ENCODE results near the gene SDC4.
A peak's percentile ranks its signal among the peaks of the same experiment; 100 is the strongest.
"Not testable (repeated sequence)": the region's sequence is repeated elsewhere in the genome, so short reads cannot be mapped to it uniquely, and the experiment has no call there.

SDC4 gene

DNA sequence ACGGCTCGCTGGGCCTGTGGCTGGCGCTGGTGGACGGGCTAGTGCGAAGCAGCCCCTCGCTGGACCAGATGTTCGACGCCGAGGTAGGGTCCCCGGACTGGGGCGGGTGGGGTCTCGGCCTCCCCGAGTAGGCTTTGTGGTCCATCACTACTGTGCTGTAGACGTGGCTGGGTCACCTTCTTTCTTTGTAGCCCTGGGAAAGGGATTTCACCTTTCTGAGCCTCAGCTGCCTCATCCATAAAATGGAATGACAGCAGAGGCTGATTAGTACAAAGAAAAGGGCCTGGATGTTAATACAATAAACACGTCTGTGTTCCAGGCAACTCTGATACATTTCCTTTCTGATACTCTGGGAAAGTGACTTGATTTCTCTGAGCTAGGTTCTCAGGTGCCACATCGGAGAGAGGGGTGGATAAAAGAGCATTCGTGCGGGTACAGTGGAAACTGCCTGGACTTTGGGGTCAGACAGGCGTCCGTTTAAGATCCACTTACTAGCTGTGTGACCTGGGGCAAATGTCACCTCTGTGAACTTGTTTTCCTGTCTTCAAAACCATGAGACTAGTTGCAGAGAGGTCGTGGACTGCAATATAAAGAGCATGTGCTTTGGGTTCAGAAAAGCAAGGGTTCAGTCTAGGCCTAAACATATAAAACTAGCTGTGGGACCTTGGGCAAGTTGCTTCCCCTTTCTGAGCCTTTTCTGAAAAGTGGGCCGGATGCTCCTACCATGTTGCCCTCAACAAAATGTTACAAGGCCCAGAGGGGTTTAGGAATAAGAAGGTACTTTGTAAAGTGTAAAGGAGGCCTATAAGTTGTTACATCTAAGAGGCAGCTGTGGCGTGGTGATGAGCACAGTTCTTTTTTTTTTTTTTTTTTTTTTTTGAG, 15.6 kb upstream of the SDC4 start:
- ATAC-seq: no peak

DNA sequence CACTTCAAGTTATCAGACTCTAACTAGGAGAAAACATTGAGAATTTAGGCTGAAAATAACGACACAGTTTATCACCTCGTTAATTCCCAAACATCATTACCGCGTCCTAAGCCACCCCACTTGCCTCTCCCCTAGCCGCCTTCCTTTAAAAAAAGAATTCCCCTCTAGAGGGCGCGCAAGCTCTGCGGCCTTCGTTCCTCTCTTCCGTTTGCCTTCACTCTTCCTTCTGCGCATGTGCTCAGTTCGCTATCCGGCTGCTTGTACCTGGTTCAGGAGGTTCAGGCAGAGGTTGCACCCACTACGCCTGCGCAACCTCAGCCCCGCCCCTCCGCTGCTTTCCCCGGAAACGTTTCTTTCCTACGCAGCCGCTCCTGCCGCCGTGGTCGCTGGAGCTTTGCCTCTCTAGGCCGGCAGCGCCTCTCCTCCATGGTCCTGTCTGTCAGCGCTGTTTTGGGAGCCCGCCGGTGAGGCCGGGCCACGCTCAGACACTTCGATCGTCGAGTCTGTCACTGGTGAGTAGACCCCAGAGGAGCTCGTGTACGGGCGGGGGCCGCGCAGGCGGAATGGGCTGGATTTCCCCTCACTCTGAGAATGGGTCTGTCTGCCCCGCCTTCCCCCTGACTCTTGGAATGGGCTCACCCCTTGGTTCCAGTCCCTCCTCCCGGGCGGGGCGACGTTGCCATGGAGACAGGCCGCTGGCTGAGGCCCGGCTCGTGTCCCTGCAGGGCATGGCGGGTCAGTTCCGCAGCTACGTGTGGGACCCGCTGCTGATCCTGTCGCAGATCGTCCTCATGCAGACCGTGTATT, 14.8 kb upstream of the SDC4 start, which contains the start of gene SYS1:
SYS1 (plus strand) TSS at position 353 of the 807 bp plus-strand sequence; CDS start at position 729, 376 bp downstream.
- ATAC-seq: peak; percentile 83 to 85

DNA sequence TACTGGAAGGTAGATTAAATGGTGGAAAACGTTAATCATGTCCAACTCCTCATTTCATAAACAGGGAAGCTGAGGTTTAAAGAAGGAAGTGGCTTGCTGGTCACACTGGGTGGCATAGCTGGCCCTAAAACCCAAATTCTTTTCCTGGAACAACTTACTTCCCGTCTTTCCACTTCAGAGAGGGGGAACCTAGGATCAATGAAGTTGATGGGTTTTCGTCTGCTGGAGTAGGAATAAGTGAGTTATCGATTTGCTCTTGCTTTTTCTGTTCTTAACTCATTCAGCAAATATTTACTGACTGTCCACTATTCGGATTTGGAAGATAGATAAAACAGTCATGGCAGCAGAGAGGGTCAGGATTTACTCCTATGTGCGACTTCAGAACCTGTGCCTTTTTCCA, 13.6 kb upstream of the SDC4 start:
- ATAC-seq: no peak

DNA sequence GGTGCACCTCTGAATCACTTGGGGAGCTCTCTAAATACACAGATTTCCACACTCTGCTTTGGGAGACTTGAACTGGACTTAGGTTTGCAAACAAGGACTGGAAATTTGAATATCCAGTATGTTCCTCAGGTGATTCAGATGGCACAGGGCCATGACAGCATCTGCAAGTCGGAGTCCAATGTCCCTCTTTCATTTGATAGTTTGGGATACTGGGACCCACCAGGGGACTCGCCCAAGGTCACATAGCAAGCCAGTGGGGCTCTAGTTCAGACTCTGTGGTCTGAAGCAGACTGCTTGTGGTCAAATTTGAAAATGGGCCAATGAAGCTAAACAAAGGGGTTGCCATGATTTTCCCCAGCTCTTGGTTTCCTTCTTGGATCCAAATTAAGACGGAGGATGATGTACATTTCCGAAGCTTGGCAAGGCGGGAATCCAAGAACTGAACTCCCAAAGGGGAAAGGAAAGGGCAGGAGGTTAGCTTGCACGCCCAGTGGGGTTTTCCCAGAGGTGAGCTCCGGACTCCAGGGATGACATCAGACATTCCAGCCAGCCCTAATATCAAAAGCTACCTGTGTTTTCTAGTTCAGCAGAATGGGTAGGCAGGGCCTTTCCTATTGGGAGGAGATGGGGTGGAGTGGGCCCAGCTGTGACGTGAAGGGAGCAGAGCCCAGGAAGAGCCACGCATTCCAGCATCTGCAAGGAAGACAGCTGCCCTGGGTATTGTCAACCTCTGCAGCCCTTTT, 11.4 kb upstream of the SDC4 start:
- no peak for ATAC-seq

DNA sequence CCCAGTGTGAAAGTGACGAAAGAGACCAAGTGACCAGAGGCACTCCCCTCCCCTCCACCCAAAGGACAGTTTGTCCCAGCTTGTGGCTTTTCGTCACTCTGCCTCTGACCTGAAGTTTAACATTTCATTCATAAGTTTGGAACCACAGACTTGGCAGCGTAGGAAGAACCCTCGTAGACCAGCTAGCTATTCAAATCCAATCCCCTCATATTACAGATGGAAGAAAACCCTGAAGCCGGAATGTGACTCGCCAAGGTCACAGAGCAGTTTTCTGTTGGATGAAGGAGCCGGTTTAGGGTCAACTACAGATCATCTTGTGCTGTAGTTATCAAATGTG, 10.8 kb upstream of the SDC4 start:
- no peak for ATAC-seq

DNA sequence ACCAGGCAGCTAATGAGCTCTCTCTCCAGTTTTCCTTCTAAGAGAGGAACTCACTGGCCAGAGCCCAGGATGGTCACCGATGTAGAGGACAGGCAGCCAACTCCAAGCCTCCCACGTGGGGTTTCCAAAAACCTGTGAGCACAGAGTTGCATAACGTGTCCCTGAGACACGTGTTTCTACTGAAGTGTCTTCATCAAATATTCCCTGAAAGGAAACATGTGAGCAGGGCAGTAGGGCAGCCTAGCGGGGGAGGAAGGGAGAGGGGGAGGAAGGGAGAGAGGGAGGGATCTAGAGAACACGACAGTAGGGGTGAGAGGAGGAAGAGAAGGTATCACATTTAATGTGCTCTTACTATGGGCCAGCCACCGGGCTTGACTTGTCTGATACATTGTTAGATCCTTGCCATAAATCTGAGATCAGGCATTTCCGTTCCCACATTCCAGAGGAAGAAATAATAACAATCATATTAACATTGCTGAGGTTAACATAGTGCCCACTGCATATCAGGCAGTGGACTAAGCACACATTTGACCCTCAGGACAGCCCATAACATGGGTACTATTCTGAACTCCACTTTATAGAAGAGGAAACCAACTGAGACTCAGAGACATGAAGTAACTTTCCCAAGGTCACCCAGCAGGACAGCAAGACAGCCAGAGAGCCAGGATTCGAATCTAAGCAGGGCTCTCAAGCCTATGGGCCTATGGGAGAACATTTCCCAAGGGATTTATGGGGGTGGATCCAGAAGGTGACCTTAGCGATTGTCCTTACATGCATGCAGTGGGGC, 10.3 kb upstream of the SDC4 start:
- ATAC-seq: no peak

DNA sequence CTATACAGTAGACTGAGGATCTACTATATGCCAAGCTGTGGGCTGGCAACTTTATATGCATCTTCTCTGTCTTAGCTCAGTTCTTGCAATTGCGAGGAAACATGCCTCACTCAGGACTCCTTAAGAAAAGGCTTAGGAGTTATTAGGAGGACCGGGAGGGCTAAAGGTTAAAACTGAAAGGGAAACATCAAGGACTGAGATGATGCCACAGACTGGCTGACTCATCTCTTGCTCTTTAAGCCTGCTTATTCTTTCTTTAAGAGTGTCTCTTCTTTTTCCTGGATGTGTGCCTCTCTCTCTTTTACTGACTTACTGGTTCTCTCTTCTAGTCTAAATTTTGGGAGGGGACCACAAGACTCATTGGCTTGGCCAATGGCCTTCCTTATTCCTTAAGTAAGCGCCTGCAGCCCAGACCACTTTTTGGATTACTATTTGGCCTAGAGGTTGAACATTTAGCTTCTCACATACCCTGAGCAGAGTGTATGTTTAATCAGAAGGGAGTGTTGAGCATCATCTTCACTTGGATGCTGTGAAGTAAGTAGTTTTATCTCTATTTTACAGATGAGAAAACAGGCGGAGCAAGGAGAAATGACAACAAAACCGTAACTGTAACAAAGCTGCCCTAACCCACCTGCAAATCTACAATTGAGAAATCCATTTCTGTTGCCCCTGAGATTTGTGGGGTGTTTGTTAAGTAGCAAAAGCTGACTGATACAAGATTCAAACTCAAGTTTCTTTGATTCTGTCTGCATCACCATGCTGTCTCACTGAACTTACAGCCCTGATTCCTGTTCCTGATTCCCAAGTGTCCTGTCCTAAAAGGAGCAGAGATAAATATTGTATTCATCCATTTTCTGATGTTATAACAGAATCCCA, 7.2 kb upstream of the SDC4 start:
- ATAC-seq: peak; percentile 76 to 82

DNA sequence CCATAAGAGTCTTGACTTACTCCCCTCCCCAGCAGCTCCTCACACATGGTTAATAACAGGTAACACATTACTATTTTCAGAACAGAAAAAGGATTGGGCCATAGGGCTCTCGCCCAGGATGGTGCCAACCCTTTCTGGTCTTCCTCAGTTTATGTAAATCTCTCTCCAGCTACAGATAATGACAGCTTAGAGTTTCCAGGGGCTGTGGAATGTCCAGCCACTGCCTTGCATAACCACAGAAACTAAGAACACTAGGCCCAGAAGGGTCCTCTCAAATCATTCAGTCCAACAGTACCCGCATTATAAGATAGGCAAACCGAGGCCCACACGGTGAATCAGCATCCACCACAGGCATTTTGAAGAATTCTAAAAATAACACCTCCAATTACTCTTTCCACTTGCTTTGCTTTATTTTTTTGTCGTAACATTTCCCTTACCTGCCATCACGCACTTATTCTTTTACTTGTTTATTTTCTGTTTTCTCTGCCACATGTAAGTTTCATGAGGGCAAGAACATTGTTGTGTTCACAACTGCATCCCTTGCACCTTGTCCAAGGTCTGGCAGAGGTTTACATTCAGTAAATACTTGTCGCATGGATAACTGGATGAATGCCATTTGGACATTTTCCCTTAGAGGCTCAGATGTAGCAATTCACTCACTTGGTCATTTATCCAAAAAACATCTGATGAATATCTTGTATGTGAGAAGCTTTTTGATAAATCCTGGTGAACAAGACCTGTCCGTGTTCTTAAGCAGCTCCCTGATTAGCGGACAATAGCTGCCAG, 6.4 kb upstream of the SDC4 start:
- ATAC-seq: peak; percentile 72 to 78

DNA sequence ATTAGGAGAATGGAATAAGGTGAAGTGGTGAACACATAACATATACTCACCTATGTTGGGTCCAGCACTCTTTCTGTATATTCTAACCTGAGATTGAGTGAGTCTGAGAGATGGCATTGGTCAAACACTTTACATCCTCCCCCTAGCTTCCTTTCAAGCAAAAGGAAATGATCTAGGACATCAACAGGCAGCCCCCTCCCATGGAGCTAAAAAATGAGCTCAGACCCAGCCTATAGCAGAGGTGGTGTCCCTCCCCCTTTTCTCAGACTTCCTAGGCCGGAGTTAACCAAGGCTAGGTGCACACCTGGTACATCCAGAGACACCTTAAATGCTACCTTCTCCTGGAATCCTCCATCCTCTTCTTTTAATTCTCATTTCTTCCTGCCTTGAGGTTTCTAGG, 5.5 kb upstream of the SDC4 start:
- ATAC-seq: no peak

DNA sequence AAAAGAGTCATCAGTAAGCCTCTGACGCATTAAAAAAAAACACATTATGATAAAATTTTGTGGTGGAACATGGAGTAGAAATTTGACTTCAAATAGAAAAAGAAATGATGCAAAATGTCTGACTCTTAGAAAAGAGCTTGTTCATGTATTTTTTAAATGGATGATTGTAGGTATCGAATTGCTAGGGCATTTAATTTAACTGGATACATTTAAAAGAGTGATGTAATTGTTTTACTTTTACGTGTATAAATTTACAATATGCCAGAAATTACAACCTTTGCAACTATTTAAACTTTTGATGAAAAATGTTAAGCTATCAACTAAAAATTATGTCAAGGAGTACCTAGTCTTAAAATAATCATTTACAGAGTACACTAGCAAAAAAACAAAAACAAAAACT, 4.5 kb upstream of the SDC4 start:
- ATAC-seq: no peak

DNA sequence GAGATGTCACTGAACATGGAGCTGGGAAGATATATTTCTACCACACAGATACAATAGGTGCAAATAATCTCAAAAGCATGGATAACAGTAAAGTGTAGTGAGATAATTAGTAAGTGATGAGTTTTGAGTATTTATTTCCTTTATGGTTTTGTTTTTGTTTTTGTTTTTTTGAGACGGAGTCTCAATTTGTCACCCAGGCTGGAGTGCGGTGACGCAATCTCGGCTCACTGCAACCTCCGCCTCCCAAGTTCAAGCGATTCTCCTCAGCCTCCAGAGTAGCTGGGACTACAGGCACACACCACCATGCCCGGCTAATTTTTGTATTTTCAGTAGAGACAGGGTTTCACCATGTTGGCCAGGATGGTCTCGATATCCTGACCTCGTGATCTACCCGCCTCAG, 2.6 kb upstream of the SDC4 start:
- not testable (repeated sequence) for ATAC-seq

DNA sequence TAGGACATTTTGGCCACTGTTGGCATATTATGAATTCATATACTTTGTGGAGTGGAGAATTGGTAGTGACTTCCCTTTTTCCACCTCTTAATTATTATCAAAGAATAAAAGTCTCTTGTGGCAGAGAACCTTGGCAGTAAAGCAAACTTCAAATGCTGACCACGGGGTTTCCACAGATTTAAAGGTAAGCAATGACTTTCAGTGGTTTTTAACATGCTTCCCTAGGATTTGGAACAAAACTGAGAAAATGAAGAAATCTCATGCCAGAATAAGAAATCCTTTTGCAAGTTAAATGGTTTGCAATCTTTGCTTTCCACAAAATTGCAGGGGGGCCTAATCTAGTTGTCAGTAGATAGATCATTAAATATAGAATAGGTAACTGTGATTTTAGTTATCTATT, 2.0 kb upstream of the SDC4 start:
- ATAC-seq: no peak

DNA sequence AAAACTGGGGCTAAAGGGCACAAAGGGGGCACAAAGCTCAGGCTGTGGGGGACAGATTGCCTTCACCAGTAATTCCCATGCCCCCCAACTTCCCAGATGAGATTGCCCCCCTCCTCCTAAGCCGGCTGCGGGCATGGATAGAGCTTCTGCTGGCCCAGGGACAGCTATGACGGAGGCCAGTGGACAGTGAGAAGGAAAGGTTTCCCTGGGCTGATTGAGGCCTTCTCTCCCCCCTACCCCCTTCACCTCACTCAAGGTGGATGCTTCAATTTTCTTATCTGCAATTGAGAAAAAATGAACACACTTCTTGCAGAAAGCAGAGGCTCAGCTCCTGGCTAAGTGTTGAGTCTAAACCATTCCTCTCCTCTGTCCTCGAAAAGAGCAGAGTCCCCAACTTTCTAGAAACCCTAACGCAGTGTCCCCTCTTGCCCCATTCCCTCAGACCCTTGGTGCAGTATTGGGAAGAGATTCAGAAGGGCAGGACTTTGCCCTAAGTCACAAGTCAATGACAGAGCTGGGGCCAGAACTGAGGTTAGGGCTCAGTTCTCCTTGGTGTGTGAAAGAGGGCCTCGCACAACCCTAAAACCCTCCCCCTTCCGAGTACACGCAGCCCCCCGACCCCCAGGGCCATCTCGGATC, 808 bp downstream of the SDC4 start:
- ATAC-seq: peak in 1 of 2 donors; percentile 3

DNA sequence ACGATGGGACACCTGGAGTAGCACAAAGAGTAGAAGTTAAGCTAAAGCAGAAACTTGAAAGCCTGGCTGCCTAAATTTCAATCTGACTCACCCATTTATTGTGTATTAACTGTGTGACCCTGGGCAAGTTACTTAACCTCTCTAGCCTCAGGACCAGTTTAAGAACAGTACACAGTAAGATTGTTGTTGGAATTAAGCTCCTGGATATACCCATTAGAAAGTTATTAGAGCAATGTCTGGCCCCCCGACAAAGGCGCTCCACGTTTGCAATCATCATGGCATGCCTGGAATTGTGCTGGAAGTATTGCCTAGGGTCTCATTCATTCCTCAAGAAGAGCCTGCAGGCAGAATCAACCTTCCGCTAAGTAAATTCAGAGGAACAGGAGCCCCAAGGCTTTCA, 1.4 kb downstream of the SDC4 start:
- ATAC-seq: no peak

DNA sequence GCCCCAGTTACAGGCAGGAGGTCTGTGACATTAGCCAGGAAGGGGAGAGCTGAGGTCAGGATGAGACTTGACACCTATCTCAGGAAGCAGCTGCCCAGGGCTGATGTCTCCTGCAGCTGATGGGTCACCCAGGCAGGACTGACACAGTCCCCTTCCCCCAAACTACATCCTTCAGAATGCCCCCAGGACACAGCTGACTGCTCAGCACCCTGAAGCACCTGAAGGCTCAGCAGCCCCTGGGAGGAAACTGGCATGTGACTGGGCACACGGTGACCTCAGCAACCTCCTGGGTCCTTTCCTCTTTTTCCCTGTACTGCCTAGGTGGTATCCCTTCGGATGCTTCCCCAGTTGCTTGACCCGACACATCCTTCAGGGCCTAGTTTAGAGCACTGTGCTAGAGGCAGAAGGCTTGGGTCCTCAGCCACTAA, 1.9 kb downstream of the SDC4 start:
- no peak for ATAC-seq

DNA sequence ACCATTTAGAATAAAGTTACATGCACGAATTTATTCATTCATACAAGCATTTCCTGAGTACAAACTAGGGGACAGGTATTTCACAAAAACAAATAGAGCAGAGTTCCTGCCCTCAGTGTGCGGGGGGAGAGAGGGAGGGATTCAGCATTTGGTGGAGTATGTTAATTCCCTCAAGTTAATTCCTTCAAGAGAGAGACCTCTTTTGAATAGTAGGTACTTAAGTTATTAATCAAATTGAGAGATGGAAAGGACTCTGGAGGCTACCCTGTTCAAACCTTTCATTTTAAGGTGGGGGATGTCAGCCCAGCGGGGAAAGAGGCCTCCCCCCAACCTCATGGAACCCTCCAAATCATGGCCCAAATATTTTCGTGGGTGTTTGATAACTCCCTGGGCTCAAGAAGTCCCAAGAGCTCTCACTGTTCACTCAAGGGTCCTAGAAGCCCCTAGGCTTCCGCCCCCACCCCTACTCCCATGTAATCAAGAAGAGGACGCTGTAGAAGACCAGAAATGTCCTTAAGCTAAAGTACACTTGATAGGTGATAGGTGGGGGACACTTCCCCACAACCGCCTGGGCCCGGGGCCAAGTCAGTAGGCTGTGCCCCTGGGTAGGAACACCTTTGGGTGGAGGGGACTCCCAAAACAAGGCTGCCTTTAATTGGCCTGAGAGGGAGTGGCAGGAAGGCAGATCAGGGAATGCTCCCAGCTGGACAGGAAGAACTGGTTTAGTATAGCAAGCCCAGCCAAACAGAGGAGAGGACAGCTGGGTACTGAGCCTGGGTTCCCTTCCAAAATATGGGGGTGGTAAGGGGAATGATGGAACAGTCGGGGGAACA, 2.9 kb downstream of the SDC4 start:
- no peak for ATAC-seq

DNA sequence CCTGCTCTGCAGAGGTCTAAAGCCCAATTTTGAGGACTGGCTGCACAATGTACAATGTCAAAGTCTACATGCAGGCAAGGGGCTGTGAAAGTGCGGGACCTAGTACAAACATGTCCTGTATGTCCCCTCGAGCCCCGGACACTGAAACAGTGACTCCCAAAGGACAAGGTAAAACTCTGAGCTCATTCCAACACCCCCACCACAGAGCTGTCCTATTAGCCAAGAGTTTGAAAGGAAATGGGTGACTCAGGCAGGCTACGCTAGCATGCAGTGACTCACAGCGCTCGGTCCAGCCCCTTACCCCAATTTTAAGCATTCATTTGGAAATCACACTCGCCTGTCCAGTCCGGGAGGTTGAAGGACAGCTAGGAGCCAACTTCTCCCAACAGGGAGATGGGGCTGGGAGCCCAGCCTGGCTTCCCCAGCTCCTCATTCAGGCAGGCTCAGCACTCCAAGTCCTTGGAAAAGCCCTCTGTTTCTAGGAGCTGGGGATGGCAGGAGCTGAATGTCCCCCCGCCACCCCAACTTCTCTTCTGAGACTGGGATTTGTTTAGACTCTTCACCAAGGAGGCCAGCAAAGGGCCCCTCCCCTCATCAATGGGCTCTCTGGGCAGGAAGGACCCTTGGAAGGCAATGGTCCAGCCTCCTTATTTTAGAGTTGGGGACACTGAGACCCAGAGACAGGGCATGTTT, 3.9 kb downstream of the SDC4 start:
- peak in 1 of 2 donors; percentile 25 for ATAC-seq

DNA sequence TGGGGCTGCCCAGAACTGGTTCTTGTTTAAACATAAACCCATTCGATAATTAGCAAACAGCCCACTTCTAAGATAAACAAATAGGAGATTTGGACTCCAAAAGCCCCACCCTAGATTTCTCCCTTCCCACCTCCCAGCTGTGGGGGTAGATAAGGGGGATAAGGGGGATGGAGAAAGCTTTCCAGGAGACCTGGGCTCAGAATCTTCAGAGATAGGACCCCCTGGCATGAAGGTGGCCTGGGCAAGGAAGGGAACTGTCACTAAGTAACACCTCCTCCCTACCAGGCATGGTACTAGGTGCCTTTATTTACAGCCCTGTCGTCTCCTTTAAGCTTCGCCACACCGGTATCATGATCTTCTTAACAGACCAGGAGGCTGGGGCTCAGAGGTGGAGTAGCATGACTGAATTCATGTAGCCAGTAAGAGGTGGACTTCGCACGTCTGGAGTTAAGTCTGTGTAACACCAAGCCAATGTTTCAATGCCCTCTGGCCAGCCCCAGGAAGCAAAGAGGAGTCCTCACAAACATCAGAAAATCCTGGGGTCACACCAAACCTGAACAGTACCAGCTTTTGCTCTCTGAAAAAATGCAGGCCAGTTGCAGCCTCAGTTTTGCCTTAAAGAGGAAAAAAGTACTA, 4.6 kb downstream of the SDC4 start:
- ATAC-seq: no peak
